Measurements from ENCODE around the gene CMAS. TPM values are rescaled to one million over a fixed set of nuclear protein-coding genes. Genes with fewer than 3 reads are reported as not detected.

Gene CMAS
- total RNA-seq, 1 donor from 2014 or later, result 37.9 TPM

DNA sequence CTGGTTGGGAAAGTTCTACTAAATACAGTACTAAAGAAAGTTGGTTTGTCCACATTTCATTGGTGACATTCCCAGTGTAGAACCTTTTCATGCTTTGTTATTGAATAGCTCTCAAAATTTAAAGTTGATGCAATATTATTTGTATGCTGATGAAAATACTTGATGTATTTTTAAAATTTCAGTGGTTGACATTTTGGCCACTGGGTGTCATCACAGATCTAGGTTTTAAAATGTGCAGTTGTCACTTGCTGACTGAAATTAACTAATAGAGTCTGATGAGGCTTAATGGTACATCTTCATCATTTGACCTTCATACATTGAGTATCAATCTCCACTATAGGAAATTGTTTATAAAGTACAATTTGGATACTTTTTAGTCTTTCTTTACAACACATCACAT, 37.1 kb downstream of the CMAS start:
- Histone ChIP-seq H3K9me3 (ENCODE audit: insufficient read depth, low read depth, low read length) (no peaks in the 10 kb centered on the region), H3K4me2 (ENCODE audit: low read length) (no peak overlapping the region), H3K27me3 (ENCODE audit: insufficient read depth, low read length) (peaks cover under 1% of the 10 kb centered on the region), H3K79me2 (ENCODE audit: insufficient read depth, low read length) (no peaks in the 10 kb centered on the region), H3K27ac (ENCODE audit: low read depth, low read length) (no peak overlapping the region), H3K4me1 (ENCODE audit: insufficient read depth, low read length) (no peaks in the 10 kb centered on the region), H3K9ac (ENCODE audit: low read length) (no peak overlapping the region), H3K4me3 (ENCODE audit: insufficient read depth, low read depth, low read length) (no peak overlapping the region), H4K20me1 (ENCODE audit: insufficient read depth, low read length) (no peaks in the 10 kb centered on the region), H2AFZ (ENCODE audit: low read depth, low read length) (no peak overlapping the region), H3K36me3 (ENCODE audit: insufficient read depth, low read length) (no peaks in the 10 kb centered on the region)
- H3K9me3 Mint-ChIP-seq (ENCODE audit: unreplicated experiment), result no peaks in the 10 kb centered on the region
- TF ChIP-seq, protein P1, sequence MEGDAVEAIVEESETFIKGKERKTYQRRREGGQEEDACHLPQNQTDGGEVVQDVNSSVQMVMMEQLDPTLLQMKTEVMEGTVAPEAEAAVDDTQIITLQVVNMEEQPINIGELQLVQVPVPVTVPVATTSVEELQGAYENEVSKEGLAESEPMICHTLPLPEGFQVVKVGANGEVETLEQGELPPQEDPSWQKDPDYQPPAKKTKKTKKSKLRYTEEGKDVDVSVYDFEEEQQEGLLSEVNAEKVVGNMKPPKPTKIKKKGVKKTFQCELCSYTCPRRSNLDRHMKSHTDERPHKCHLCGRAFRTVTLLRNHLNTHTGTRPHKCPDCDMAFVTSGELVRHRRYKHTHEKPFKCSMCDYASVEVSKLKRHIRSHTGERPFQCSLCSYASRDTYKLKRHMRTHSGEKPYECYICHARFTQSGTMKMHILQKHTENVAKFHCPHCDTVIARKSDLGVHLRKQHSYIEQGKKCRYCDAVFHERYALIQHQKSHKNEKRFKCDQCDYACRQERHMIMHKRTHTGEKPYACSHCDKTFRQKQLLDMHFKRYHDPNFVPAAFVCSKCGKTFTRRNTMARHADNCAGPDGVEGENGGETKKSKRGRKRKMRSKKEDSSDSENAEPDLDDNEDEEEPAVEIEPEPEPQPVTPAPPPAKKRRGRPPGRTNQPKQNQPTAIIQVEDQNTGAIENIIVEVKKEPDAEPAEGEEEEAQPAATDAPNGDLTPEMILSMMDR (IDR thresholded peaks at IDR 0.05; ENCODE audit: insufficient read depth, low read depth, low read length), result peak; percentile 43
- TF ChIP-seq EZH2 (IDR thresholded peaks at IDR 0.05; ENCODE audit: insufficient read depth, low read length), result no peak
- no peaks in the 10 kb centered on the region for H3K36me3 Mint-ChIP-seq (ENCODE audit: low read depth, unreplicated experiment)
- FAIRE-seq, result peak; percentile 45
- DNase-seq (ENCODE audit: low read depth), result peak; percentile 19
- H3K27me3 Mint-ChIP-seq (ENCODE audit: low read depth, unreplicated experiment), result no peaks in the 10 kb centered on the region
- no peak overlapping the region for H3K4me3 Mint-ChIP-seq (ENCODE audit: unreplicated experiment)
- H3K4me1 Mint-ChIP-seq (ENCODE audit: low read depth, unreplicated experiment), result no peaks in the 10 kb centered on the region
- no peak overlapping the region for H3K27ac Mint-ChIP-seq (ENCODE audit: unreplicated experiment)

DNA sequence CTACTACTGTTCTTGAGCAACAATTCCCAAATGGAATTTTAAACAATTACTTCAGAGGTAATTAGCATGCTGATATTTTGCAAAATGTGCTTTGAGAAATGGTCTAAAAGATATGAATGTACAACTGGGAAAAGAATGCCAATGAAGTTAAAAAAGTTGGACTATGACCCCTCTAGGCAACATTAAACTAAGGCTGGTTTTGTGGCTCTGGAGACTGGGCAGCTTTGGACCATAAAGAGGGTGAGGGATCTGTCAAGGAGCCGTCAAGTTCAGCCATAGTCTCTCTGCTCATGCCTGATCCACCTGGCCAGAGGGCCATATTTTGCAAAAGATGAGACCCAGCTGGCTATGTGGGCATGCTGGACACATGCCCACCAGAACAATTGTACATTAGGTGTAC, 38.8 kb downstream of the CMAS start:
- H3K9me3 Mint-ChIP-seq (ENCODE audit: unreplicated experiment), result peaks cover 1% of the 10 kb centered on the region
- Histone ChIP-seq H4K20me1 (ENCODE audit: insufficient read depth, low read length) (no peaks in the 10 kb centered on the region), H3K4me2 (ENCODE audit: low read length) (no peak overlapping the region), H2AFZ (ENCODE audit: low read depth, low read length) (no peak overlapping the region), H3K36me3 (ENCODE audit: insufficient read depth, low read length) (no peaks in the 10 kb centered on the region), H3K27me3 (ENCODE audit: insufficient read depth, low read length) (peaks cover 2% of the 10 kb centered on the region), H3K9me3 (ENCODE audit: insufficient read depth, low read depth, low read length) (no peaks in the 10 kb centered on the region), H3K4me1 (ENCODE audit: insufficient read depth, low read length) (no peaks in the 10 kb centered on the region), H3K79me2 (ENCODE audit: insufficient read depth, low read length) (no peaks in the 10 kb centered on the region), H3K27ac (ENCODE audit: low read depth, low read length) (no peak overlapping the region), H3K4me3 (ENCODE audit: insufficient read depth, low read depth, low read length) (no peak overlapping the region), H3K9ac (ENCODE audit: low read length) (no peak overlapping the region)
- H3K27me3 Mint-ChIP-seq (ENCODE audit: low read depth, unreplicated experiment), result peaks cover 5% of the 10 kb centered on the region
- DNase-seq (ENCODE audit: low read depth) (no peak), FAIRE-seq (no peak)
- no peak overlapping the region for H3K27ac Mint-ChIP-seq (ENCODE audit: unreplicated experiment)
- H3K36me3 Mint-ChIP-seq (ENCODE audit: low read depth, unreplicated experiment), result no peaks in the 10 kb centered on the region
- no peak for TF ChIP-seq EZH2 (IDR thresholded peaks at IDR 0.05; ENCODE audit: insufficient read depth, low read length)
- TF ChIP-seq, protein P1 (IDR thresholded peaks at IDR 0.05; ENCODE audit: insufficient read depth, low read depth, low read length), result no peak
- H3K4me1 Mint-ChIP-seq (ENCODE audit: low read depth, unreplicated experiment), result no peaks in the 10 kb centered on the region
- no peak overlapping the region for H3K4me3 Mint-ChIP-seq (ENCODE audit: unreplicated experiment)

DNA sequence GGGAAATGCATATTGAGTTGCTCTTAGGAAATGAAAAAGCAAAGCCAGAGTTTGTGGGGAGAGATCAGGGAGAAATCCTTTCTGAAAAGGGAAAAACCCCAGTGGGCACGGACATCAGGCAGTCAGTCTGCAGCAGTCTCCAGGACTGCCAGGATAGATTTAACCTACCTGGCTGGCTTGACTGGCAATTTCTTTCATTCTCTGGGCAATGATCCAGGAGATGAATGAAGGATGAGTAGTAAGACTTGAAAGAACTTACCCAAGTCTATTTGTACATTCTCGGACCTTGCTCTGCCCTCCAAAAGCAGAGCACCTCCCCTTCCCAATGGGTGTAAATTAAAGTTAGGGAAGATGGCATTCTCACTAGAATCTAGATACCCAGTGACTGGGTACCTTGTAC, 42.9 kb downstream of the CMAS start:
- Mint-ChIP-seq H3K4me1 (ENCODE audit: low read depth, unreplicated experiment) (no peaks in the 10 kb centered on the region), H3K27ac (ENCODE audit: unreplicated experiment) (no peak overlapping the region), H3K4me3 (ENCODE audit: unreplicated experiment) (no peak overlapping the region), H3K36me3 (ENCODE audit: low read depth, unreplicated experiment) (no peaks in the 10 kb centered on the region), H3K27me3 (ENCODE audit: low read depth, unreplicated experiment) (peaks cover 5% of the 10 kb centered on the region), H3K9me3 (ENCODE audit: unreplicated experiment) (peaks cover 4% of the 10 kb centered on the region)
- FAIRE-seq (no peak), DNase-seq (ENCODE audit: low read depth) (no peak)
- no peak overlapping the region for H3K4me2 ChIP-seq (ENCODE audit: low read length)
- no peak for TF ChIP-seq EZH2 (IDR thresholded peaks at IDR 0.05; ENCODE audit: insufficient read depth, low read length)
- TF ChIP-seq, protein P1 (IDR thresholded peaks at IDR 0.05; ENCODE audit: insufficient read depth, low read depth, low read length), result no peak
- H3K9me3 ChIP-seq (ENCODE audit: insufficient read depth, low read depth, low read length), result no peaks in the 10 kb centered on the region
- H3K79me2 ChIP-seq (ENCODE audit: insufficient read depth, low read length), result no peaks in the 10 kb centered on the region
- H3K27me3 ChIP-seq (ENCODE audit: insufficient read depth, low read length), result peaks cover 2% of the 10 kb centered on the region
- no peak overlapping the region for H2AFZ ChIP-seq (ENCODE audit: low read depth, low read length)
- H3K9ac ChIP-seq (ENCODE audit: low read length), result no peak overlapping the region
- no peaks in the 10 kb centered on the region for H4K20me1 ChIP-seq (ENCODE audit: insufficient read depth, low read length)
- no peaks in the 10 kb centered on the region for H3K36me3 ChIP-seq (ENCODE audit: insufficient read depth, low read length)
- H3K4me1 ChIP-seq (ENCODE audit: insufficient read depth, low read length), result no peaks in the 10 kb centered on the region
- no peak overlapping the region for H3K4me3 ChIP-seq (ENCODE audit: insufficient read depth, low read depth, low read length)
- H3K27ac ChIP-seq (ENCODE audit: low read depth, low read length), result no peak overlapping the region

All from astrocyte (in vitro differentiated cells and primary cell).